Mucosa of rectum (tissue), 2 donors: ENCODE data around the gene SMOC2.

Experiments
- H3K27ac ChIP-seq, 2 donors: one replicate each; pipeline ENCODE4 v1.7.0; 2013; ENCODE audit warnings: inconsistent platforms in 2 of 2, low read depth in 2 of 2, low read length in 2 of 2
- H3K27me3 ChIP-seq, 2 donors: one replicate each; pipeline ENCODE4 v1.7.0; 2013; ENCODE audit warnings: low read length in 2 of 2; ENCODE audit not compliant: control insufficient read depth in 2 of 2, insufficient read depth in 2 of 2
- H3K36me3 ChIP-seq, 2 donors: one replicate each; pipeline ENCODE4 v1.7.0; 2013; ENCODE audit warnings: low read length in 2 of 2; ENCODE audit not compliant: control insufficient read depth in 2 of 2, insufficient read depth in 2 of 2
- H3K4me1 ChIP-seq, 2 donors: one replicate each; pipeline ENCODE4 v1.7.0; 2013; ENCODE audit warnings: low read length in 2 of 2, mild to moderate bottlenecking in 1 of 2; ENCODE audit not compliant: control insufficient read depth in 2 of 2, insufficient read depth in 2 of 2
- H3K4me3 ChIP-seq, 2 donors: one replicate each; pipeline ENCODE4 v1.7.0; 2013; ENCODE audit warnings: low read length in 2 of 2
- H3K9ac ChIP-seq, 2 donors: one replicate each; pipeline ENCODE4 v1.7.0; 2013; ENCODE audit warnings: low read length in 2 of 2, low read depth in 1 of 2, mild to moderate bottlenecking in 1 of 2
- H3K9me3 ChIP-seq, 2 donors: one replicate each; pipeline ENCODE4 v1.7.0; 2013; ENCODE audit warnings: low read length in 2 of 2; ENCODE audit not compliant: control insufficient read depth in 2 of 2
- donor health status: healthy.
- donor health status: Normal muscosa, but diverticular disease.

Gene SMOC2

DNA sequence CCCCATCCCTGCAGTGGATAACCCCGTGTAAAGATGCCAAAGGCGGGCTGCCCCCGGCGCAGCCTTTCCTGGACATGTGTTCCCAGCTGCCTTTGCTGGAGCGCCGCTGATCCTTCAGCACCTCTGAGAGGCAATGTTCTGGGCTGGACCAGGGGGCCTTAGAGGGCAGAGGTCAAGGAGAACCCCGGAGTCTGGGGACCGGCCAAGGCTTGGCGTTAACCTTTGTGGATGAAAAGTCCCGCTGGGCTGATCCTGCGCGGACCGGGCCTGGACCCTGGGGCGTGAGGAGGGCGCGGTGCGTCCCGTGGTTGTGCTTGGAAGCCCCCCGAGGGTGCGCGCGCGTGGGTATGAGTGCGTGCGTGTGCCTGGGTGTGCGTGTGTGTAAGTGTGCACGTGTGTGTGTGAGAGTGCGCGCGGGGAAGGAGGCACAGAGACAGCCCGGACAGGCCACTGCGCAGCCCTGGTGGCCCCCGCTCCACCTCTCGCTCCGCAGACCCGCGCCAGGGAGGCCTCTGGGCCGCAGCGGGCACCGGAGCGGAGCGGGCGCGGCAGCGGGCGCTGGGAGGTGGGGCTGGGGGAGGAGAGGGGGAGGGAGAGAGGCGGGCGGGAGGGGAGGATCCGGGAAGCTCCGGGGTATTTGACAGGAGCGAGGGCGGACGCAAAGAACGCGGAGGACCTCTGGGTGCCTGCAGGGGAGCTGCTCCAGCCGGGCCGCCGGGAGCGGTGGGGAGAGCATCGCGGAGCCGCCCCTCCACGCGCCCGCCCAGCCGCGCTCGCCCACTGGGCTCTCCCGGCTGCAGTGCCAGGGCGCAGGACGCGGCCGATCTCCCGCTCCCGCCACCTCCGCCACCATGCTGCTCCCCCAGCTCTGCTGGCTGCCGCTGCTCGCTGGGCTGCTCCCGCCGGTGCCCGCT is at the start of gene SMOC2:
SMOC2 (plus strand) TSS at position 665 of the 914 bp plus-strand sequence; CDS start at position 852, 187 bp downstream.
- H3K27me3 ChIP-seq, result peaks cover 6 to 13% of the 10 kb centered on the region in 2 donors
- H3K9ac ChIP-seq, result peak within 1 kb of the TSS in 1 of 2 donors; percentile 55
- no peak within 1 kb of the TSS for H3K27ac ChIP-seq

DNA sequence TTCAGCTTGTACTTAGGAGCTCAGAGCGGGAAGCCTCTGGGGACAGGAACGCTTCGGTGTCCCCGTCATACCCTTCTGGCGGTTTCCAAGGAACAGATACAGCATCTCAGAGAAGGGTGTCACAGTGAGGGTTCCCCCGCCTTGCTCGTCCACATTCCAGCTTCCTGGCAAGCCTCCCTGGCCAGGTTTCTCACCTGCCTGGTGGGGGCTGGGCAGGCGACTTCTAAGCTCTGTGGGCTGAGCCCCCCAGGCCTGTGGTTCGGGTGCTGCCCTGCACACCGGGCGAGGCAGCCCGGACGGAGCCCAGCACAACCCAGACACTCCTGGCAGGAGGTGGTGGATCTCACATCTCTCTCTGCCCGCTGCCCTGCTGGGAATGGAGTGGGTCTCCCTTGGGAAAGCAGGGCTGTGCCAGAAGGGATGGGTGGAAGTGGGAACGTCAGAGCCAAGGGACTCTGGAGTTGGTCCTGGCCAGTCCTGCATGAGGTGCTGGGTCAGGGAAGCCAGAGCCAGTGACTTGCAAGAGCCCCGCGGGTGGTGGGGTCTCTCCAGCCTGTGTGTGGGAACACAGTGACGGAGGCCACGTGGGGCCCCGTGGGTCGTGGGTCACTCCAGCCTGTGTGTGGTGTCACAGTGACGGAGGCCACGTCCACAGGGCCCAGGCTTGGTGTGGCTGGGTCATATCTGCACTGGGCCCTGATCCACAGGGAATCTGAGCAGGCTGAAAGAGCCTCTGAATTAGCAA is 47.7 kb upstream of the SMOC2 start:
- Histone ChIP-seq H3K36me3 (no peaks in the 10 kb centered on the region), H3K9me3 (no peaks in the 10 kb centered on the region), H3K27ac (no peak overlapping the region), H3K27me3 (no peaks in the 10 kb centered on the region), H3K4me1 (no peaks in the 10 kb centered on the region), H3K4me3 (no peak overlapping the region), H3K9ac (no peak overlapping the region)

More for the DNA sequence above, at the start of gene SMOC2:
- peaks cover 0 to 6% of the 10 kb centered on the region in 2 donors for H3K4me1 ChIP-seq
- peak within 1 kb of the TSS; percentile 53 to 58 for H3K4me3 ChIP-seq
- no peaks in the 10 kb centered on the region for H3K9me3 ChIP-seq
- H3K36me3 ChIP-seq, result no peaks in the 10 kb centered on the region

GRCh38 chr6:168394606-168395005 is 46.4 kb upstream of the SMOC2 start:
- Histone ChIP-seq H3K36me3 (no peaks in the 10 kb centered on the region), H3K4me1 (no peaks in the 10 kb centered on the region), H3K27ac (no peak overlapping the region), H3K9me3 (peaks cover 0 to 2% of the 10 kb centered on the region in 2 donors), H3K9ac (no peak overlapping the region), H3K4me3 (no peak overlapping the region), H3K27me3 (no peaks in the 10 kb centered on the region)

DNA sequence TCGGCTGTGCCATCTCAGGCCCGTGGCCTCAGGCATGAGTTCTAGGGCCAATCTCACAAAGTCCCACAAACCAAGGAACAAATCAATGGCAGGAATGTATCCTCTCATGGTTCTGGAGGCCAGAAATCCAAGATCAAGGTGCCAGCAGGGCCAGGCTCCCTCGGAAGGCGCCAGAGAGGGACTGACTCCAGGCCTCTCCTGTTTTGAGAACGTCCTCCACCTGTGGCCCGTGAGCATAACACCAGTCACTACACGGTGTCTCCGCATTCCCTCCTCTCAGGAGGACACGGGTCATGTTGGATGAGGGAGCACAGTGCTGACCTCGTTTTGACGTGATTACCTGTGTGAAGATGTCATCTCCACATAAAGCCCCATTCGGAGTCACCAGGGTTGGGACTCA is 45.0 kb upstream of the SMOC2 start:
- H3K4me1 ChIP-seq, result no peaks in the 10 kb centered on the region
- H3K4me3 ChIP-seq, result no peak overlapping the region
- no peak overlapping the region for H3K9ac ChIP-seq
- H3K27ac ChIP-seq, result no peak overlapping the region
- peaks cover 0 to 2% of the 10 kb centered on the region in 2 donors for H3K9me3 ChIP-seq
- no peaks in the 10 kb centered on the region for H3K36me3 ChIP-seq
- H3K27me3 ChIP-seq, result no peaks in the 10 kb centered on the region

DNA sequence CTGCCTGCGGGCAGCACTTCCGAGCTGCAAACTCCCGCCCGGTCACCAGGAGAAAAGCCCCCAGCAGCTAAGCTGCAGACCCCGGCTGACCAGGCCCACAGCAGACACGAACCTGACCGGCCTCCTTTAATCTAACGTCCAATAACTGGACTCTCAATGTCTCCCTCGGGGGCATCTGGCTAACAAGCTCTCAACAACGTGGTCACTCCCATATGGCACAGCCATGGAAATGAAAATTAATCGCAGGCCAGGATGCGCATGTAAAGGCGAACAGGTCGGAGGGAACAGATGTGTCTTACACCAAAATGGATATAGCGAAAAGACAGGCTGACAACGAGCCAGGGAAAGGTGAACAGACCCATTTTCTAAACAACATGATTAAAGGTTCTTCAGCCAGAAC is 44.4 kb upstream of the SMOC2 start:
- Histone ChIP-seq H3K4me1 (no peaks in the 10 kb centered on the region), H3K27ac (no peak overlapping the region), H3K4me3 (no peak overlapping the region), H3K27me3 (no peaks in the 10 kb centered on the region), H3K36me3 (no peaks in the 10 kb centered on the region), H3K9ac (no peak overlapping the region), H3K9me3 (peaks cover 0 to 2% of the 10 kb centered on the region in 2 donors)

DNA sequence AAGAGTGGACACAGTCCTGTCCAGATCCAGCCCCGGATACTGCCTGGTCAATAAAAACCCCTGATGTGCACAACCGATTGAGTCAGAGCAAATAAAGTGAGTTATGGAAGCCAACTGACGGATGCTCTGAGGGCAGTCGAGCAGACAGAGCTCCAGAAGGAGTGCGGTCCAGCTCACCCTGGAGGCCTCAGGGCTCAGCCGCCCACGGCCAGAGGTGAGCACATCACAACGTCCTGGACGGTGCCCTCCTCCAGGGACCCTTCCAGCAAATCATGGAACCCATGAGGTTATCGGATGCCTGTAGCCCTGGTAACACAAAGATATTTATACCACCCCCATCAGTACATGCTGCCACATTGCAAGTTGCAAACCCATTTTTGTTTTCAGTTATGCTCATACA is 44.0 kb upstream of the SMOC2 start:
- Histone ChIP-seq H3K4me1 (no peaks in the 10 kb centered on the region), H3K27ac (no peak overlapping the region), H3K27me3 (no peaks in the 10 kb centered on the region), H3K9ac (no peak overlapping the region), H3K36me3 (no peaks in the 10 kb centered on the region), H3K4me3 (no peak overlapping the region), H3K9me3 (peaks cover 0 to 2% of the 10 kb centered on the region in 2 donors)

DNA sequence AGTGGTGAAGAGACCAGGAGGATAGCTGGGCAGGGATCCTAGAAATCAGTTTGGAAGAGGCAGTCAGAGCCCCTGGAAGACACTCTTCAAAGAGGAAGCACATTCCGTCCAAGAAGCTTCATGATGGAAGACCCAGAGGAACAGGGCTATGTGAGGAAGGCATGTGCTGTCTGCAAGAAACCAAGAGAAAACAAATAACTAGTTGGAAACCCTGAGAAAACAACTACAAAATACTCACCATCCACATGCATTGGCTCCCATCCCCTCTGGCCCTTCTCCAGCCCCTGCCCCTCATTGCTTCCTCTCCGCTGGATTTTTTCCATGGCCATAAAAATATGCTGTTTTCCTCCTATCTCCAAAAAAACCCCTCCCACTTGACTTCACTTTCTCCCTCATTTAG is 40.9 kb upstream of the SMOC2 start:
- H3K4me1 ChIP-seq, result no peaks in the 10 kb centered on the region
- H3K9ac ChIP-seq, result no peak overlapping the region
- no peak overlapping the region for H3K4me3 ChIP-seq
- H3K27me3 ChIP-seq, result no peaks in the 10 kb centered on the region
- H3K9me3 ChIP-seq, result peaks cover 0 to 2% of the 10 kb centered on the region in 2 donors
- H3K36me3 ChIP-seq, result no peaks in the 10 kb centered on the region
- H3K27ac ChIP-seq, result no peak overlapping the region

DNA sequence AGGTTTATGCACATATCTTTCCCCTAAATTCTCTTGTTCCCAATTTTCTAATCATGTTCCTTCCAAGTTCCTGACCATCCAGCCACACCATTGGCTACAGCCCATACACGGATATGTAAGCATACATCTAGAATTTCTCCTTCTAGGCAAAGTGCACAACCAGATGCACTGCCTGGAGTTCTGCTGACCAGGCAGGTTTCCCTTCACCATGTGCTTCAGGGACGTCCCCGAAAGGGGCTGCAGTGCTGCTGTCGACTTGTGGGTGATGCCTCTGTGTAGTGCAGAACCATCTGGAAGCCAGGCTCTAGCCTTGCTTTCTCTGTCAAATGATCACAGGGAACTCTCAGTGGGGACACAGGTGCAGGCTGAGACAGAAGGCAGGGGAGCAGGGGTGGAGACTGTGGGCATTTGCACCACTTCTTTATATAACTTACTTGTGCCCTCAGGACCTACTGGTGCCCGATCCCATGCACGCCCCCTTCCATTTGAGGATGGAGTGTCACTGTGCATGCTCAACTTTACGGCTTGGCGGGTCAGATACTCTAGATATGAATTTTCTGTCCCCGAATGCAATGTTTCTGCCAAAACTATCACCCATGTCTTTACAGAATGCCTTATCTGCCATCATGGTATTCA is 37.5 kb upstream of the SMOC2 start:
- H3K27me3 ChIP-seq, result no peaks in the 10 kb centered on the region
- H3K36me3 ChIP-seq, result no peaks in the 10 kb centered on the region
- peaks cover 0 to under 1% of the 10 kb centered on the region in 2 donors for H3K9me3 ChIP-seq
- no peak overlapping the region for H3K4me3 ChIP-seq
- no peak overlapping the region for H3K9ac ChIP-seq
- no peaks in the 10 kb centered on the region for H3K4me1 ChIP-seq
- no peak overlapping the region for H3K27ac ChIP-seq

DNA sequence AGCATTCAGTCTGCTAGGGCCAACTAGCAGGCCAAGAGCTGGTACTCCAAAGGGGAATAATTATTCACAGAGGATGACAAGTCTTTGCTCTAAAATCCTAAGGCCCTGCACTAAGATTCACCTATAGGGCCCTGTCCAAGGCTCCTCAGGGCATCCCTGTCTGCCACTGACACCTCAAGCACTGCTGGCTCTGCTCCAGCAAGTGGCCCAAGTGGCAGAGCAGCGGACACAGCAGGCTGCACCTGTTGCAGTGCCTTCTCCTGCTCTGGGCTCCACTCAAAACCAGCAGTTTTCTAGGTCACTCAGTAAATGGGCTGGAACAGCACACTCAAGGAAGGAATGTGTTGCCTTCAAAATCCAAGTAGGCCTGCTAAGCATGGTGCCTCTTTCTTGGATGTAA is 36.4 kb upstream of the SMOC2 start:
- H3K9ac ChIP-seq, result no peak overlapping the region
- H3K27ac ChIP-seq, result no peak overlapping the region
- no peak overlapping the region for H3K4me3 ChIP-seq
- H3K9me3 ChIP-seq, result no peaks in the 10 kb centered on the region
- no peaks in the 10 kb centered on the region for H3K36me3 ChIP-seq
- no peaks in the 10 kb centered on the region for H3K4me1 ChIP-seq
- no peaks in the 10 kb centered on the region for H3K27me3 ChIP-seq

DNA sequence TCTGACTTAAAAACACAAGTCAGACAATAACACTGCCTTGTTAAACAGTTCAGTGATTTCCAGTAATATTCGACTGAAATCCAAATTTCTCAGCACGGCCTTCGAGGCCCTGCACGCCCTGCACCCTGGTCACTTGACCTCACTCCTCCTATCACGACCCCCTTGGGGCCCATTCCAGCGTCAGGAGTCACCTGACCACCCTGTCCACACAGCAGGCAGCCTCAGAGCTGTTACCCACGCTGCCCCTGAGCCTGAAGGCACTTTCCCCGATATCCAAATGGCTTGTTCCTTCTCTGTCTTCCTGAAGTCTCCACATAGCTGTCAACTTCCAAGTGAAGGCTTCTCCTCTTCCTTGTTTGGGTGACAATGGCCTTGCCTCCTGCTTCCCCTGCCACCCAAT is 33.1 kb upstream of the SMOC2 start:
- Histone ChIP-seq H3K9ac (no peak overlapping the region), H3K36me3 (no peaks in the 10 kb centered on the region), H3K4me3 (no peak overlapping the region), H3K4me1 (no peaks in the 10 kb centered on the region), H3K27me3 (no peaks in the 10 kb centered on the region), H3K9me3 (no peaks in the 10 kb centered on the region), H3K27ac (no peak overlapping the region)
